ENCODE results near the gene LHX4. TPM values are rescaled to one million over a fixed set of nuclear protein-coding genes. Genes with fewer than 3 reads are reported as not detected.

LHX4 gene
- total and polyA plus RNA-seq, 2 of the 8 experiments (the other 6 are each of a cell fraction or from before 2014, with no cell fraction given): 0.85 to 4.9 TPM

GRCh38 chr1:180211156-180211859 is 18.8 kb upstream of the LHX4 start:
- Histone ChIP-seq H3K4ac (replicated peaks; ENCODE audit: insufficient read length, low read depth, low read length) (no peak overlapping the region), H3K23ac (ENCODE audit: insufficient read length) (no peak overlapping the region), H4K91ac (replicated peaks; ENCODE audit: insufficient read length, low read length) (peak overlapping the region; percentile 78), H2BK120ac (replicated peaks; ENCODE audit: low read depth, low read length) (peak overlapping the region; percentile 6), H3K4me1 (replicated peaks in 1 of 4; ENCODE audit: control insufficient read depth in 3 of 4, insufficient read depth in 4 of 4, low read length in 3 of 4) (peaks cover 0 to 4% (median 0%) of the 10 kb centered on the region in 4 experiments; a peak in 1 of 7 replicates), H2AFZ (ENCODE audit: low read length) (no peak overlapping the region), H3K79me1 (ENCODE audit: low read depth, low read length) (no peaks in the 10 kb centered on the region), H3K4me3 (ENCODE audit: extremely low read depth in 1 of 4, insufficient read depth in 2 of 4, low read depth in 3 of 4, low read length in 4 of 4) (no peak overlapping the region), H2BK12ac (ENCODE audit: low read depth, low read length) (no peak overlapping the region), H3K9me3 (ENCODE audit: insufficient read depth in 2 of 2, low read depth in 1 of 2, low read length in 1 of 2) (no peaks in the 10 kb centered on the region), H4K8ac (ENCODE audit: extremely low read depth, insufficient read depth, low read length) (peak overlapping the region; percentile 59), H2BK20ac (ENCODE audit: low read length) (no peak overlapping the region), H2BK5ac (ENCODE audit: low read depth, low read length) (no peak overlapping the region), H3K18ac (ENCODE audit: extremely low read depth, low read length) (no peak overlapping the region), H3K79me2 (ENCODE audit: control insufficient read depth in 1 of 2, insufficient read depth in 2 of 2, low read length in 2 of 2) (no peaks in the 10 kb centered on the region), H3K36me3 (ENCODE audit: control insufficient read depth in 2 of 4, insufficient read depth in 4 of 4, low read length in 3 of 4) (no peaks in the 10 kb centered on the region), H4K20me1 (replicated peaks in 1 of 2; ENCODE audit: control insufficient read depth in 1 of 2, insufficient read depth in 2 of 2, low read length in 2 of 2) (no peaks in the 10 kb centered on the region), H3K27ac (ENCODE audit: low read depth, low read length) (no peak overlapping the region), H4K5ac (ENCODE audit: insufficient read length, low read depth, low read length) (peak overlapping the region; percentile 10), H3K56ac (replicated peaks; ENCODE audit: insufficient read length, low read depth, low read length) (no peak overlapping the region), H2AK5ac (ENCODE audit: low read depth, low read length) (no peak overlapping the region), H2BK15ac (ENCODE audit: low read length) (no peak overlapping the region), H3K23me2 (ENCODE audit: low read depth, low read length) (no peaks in the 10 kb centered on the region), H3K4me2 (ENCODE audit: insufficient read depth in 1 of 2, low read depth in 2 of 2, low read length in 2 of 2) (no peak overlapping the region), H3K9ac (replicated peaks in 1 of 4; ENCODE audit: extremely low read depth in 1 of 4, low read depth in 3 of 4, low read length in 3 of 4) (no peak overlapping the region), H3K14ac (ENCODE audit: insufficient read length) (no peak overlapping the region), H3K27me3 (replicated peaks in 1 of 4; ENCODE audit: control insufficient read depth in 3 of 4, extremely low read depth in 1 of 4, insufficient read depth in 3 of 4, low read length in 3 of 4) (no peaks in the 10 kb centered on the region)
- ChIA-PET CTCF (ENCODE audit: partially characterized antibody) (interaction anchor here (1.2 to 1.9 kb wide), 5 partner anchors 11 to 32 kb away, joined by 3 to 5 read pairs (median 3); no protein-coding TSS in a partner anchor), POLR2A (ENCODE audit: partially characterized antibody) (interaction anchor here (0.8 kb wide), 1 partner anchor 291 kb away, joined by 3 read pairs; no protein-coding TSS in a partner anchor)
- 89% methylated on average over 12 of the region's 12 CpGs; no CpG with 5 or more reads in 1 of the 2 experiments for WGBS, 2 experiments (ENCODE audit: extremely low coverage in 1 of 2, insufficient coverage in 1 of 2, insufficient read length in 1 of 2, insufficient replicate concordance in 2 of 2, low coverage in 1 of 2, low lambda C conversion rate in 2 of 2, missing lambda C conversion rate in 1 of 2)
- FAIRE-seq: no peak
- DNase-seq (ENCODE audit: low read depth in 1 of 2, low spot score in 2 of 2): no peak
- TF ChIP-seq ASH2L (IDR thresholded peaks at IDR 0.05; ENCODE audit: low read length) (no peak), KDM5A (IDR thresholded peaks at IDR 0.05; ENCODE audit: low read length) (no peak), TCF12 (IDR thresholded peaks at IDR 0.05; ENCODE audit: low read depth, low read length) (no peak), HDAC2 (IDR thresholded peaks at IDR 0.05; ENCODE audit: borderline replicate concordance in 1 of 2, low read depth in 2 of 2, low read length in 2 of 2) (no peak)

Measured in H1 (cell line).